NCI-H1694 treated with DMSO at 0.1 percent for 48 hours (cell line): Measurements from ENCODE around the gene HOXA5.

Experiments
- DNase-seq: peaks from one replicate; lab custom pipeline; 2025; lab: John Stamatoyannopoulos, UW

HOXA5 gene

GRCh38 chr7:27143023-27143949 lies at the start of gene HOXA5:
HOXA5 (minus strand) TSS chr7:27143681; CDS start chr7:27143607, 74 bp downstream.
- DNase-seq, result no peak

- no peak for DNase-seq
These were observed 49.3 kb upstream of the HOXA5 start for GRCh38 chr7:27192546-27193334.

DNA sequence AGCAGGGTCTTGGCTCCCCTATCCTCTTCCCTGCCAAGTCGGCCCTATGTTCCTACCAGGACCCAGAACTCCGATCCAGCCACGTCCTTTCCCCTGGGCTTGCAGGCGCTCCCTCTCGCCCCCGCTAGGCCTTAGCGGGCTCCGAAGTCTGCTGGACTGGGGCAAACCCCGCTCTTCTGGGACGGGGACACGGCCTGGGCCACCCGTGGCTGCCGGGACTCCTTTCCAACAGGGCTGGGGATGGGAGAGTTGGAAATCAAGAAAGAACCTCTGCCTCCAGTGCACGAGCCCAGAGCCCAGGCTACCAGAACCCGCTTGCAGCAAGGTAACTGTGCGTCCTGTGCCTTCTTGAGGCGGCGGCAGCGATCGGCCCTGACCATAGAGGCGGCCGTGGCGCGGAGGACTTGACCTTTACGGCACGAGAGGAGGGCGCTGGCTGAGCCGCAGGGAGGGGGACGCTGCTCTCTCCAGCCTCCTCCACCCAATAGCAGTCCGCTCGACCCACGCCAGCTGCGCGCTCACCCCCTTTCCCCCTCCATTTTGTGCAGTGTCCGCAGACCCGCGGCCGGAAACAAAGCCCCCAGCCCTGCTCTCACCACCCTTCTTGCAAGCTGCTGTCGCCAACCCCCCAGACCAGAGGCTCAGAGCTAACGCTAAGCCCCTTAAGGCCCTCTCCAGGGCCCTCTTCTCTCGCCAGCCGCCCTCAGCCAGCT lies 48.5 kb upstream of the HOXA5 start:
- no peak for DNase-seq

DNA sequence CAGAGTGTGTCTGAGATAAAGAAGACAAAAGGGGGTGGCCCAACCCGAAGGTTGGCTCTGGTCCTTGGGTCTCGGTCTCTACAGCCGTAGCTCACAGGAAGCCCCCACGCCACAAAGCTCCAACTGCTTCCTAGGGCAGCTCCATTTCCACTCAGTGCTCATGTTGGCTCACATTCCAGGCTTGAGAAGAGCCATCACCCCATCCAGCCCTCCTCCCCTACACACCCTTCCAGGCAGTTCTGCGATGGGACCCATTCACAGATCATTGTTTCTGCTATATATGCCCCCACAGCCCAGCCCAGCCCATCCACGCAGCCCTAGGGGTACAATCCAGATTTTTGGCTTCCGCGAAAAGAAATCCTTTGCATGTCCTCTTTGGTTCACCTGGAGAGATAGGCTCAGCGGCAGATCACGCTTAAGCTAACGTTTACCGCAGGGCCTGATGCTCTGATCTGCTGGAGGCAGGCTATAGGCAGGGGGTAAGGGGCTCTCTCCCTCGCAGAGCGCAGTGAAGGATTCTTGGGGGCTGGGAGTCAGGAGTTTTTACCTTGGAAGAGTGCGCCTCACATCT lies 47.8 kb upstream of the HOXA5 start:
- DNase-seq, result no peak

GRCh38 chr7:27189997-27190748 lies 46.7 kb upstream of the HOXA5 start:
- DNase-seq, result no peak

DNA sequence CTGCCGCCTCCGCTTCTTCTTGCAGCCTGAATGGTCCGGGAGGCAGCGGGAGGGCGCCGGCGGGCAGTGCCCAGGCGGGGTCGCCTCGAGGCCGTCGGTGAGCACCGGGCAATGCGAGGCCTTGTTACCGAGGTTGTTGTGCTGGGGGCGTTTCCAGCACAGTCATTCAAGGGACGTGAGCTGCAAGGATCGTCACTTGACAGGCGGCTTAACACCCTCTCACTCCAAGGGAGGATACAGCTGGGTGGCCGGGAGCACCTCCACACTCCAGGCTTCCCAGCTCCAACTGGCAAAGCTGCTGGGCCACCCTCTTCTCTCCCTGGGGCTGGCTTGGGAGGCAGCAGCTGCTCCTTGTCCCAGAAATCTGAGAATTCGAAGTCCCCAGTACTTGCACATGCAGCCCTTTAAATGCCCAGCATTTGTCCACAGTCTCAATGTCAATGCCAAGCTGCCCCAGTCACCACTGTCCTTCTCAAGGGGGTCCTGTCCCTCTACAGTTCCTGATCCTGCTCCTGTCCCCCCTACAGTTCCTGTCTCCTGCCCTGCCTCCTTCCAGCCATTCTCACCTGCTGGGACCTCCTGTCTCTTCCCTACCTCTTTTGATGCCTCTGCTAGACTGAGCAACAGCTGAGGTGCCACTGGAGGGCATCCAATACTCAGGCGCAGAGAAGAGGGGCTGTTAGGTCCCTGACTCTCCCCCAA lies 46.0 kb upstream of the HOXA5 start:
- DNase-seq, result no peak

GRCh38 chr7:27188386-27189294 lies 45.2 kb upstream of the HOXA5 start:
- no peak for DNase-seq

DNA sequence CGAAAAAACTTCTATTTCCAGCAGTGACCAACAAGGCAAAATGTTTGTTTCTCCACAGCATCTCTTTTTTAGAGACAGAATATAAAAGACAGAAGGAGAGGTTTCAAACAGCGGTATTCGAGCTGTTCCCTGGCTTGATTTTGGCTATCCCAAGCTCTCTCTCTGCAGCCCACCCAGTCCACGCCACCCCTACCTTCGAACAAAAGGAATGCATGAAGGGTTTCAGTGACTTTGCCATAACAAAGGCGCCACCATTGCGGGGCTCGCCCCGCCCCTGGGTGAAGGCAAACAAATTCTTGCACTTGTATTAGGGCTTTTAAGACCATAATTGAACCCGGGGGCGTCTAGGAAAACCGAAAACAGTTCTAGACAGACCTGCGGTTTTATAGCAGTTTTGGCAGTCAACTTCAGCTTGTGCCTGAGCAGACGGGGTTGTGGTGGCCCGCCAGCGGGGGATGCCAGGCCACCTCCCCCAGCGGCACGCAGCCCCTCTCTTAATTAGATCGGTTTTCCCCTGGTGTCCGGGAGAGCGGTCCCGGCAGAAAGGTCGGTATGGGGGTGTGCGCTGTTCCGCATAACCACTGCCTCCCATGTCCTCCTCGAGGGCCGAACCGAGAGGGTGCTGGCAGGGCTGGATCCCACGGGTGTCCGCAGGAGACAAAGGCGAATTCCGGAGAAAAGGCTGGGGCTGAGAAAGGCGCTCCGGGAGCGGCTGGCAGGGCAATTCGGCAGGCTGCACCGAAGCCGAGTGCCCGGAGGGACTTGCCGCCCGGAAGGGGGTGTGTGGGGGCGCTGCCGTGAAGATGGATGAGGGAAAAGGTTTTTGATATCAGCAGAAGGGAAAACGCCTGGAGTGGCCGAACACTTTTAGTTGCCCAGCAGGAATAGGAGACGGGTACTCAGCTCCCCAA lies 44.2 kb upstream of the HOXA5 start:
- no peak for DNase-seq

DNA sequence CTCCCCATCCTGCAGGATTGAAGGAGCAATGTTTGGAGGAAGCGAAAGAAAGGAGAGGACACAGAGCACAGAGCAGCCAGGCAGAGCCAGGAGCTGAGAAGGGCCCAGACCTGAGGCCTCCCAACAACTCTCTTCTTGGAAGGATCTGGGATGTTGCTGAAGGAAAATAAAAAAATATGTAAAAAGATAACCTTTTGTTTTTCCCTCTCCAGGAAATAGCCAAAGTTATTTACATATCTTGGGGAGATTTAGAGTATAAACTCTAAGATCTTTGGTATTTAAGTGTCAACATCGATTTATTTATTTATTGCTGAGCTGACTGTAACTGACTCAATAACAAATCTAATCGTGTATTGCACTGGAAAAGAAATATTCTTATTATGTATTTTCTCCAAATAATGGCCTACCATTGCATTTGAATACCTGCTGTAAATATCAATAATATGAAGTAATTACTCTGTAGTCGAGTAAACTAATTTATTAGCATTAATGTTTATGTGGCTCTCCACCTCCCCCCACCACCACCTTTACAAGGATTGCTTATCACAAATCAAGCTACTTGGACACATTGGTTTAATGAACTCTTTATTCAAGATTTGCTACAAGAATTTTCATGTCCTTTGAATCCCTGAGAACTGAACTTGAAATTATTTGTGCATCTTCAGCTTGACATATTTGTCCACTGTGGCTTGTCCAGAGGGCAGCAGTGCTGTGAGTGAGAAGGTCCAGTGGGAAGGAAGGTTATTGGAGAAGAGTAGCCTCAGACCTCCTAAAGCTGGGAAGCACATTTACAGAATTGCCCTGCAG lies 43.4 kb upstream of the HOXA5 start:
- DNase-seq, result no peak

DNA sequence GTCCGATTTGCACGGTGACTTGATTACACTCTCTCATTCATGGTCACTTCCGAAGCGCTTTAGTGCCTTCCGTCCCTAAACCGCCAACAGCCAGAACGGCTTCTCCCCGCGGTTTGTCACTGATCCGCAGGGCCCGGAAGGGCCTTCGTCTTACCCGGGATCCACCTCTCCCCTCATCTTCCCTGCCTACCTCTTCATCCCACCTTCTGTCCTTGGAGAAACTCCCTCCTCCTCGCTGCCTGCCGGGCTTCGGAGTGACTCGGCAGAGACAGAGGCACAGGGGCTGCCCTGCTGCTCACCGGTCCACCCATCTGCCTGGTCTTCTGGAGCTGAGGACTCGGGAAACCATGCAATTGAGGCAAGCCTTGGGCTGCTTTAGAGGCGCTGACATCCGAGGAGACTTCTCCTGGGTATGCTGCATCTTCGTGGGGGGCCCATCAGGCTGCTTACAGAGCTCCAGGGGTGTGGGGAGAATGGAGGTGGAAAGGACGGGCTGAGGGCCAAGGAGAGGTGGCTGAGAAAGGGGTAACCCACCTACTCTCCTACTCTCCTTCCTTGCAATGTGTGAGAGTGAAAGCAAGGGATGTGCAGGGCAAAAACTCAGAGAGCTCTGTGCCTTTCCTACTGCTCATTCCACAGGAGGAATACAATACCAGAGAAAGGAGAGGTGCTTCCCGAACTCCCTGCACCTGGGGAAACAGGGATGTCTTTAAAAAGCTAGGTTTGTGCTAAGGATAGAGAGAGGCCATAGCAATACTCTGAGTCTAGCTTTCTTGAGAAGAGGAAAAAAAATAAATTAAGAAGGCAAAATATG lies 42.6 kb upstream of the HOXA5 start:
- DNase-seq, result no peak

DNA sequence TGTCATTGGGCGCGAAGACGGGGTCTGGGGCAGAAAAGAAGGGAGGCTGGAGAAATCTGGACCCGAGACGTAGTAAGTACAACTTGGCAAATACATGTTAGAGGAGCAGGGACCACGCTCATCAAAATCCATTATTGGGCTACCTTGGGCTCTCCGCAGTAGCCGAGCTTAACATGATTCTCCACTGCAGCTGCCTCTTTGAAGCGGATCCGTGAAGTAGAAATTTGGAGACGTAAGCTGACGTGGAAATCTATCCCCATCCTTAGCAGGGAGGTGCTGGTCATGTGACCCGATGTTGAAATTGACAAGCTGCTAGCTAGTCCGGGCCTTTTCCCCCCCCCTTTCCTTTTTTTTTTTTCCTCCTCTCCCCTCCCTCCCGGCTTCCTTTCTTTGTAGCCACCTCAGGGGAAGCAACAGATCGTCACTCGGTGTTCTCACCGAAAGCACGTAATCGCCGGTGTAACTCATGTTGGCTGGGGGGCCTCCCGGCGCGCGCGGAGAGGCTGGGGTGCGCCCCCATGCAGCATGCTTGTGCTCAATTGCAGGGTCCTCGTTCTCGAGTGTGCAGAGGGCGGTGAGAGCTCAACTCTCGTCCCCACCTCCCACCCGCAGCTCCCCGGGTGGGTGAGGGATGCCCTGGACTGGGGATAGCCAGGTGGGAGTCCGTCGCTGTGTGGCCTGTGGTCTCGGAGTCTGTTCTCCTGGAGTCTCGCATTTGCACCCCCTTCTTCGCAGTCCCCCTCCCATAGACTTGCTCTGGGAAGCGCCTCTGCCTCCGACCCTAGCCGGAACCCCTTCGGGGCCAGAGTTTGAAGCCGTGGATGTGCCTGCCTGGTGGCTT lies 41.8 kb upstream of the HOXA5 start, which contains the start of gene HOXA11:
Gene HOXA11, minus strand, starts transcription at position 220 of the 841 bp plus-strand sequence. Its CDS starts 88 bp downstream, at position 132.
- DNase-seq, result no peak

GRCh38 chr7:27184337-27185012 lies 41.0 kb upstream of the HOXA5 start:
- DNase-seq, result no peak

DNA sequence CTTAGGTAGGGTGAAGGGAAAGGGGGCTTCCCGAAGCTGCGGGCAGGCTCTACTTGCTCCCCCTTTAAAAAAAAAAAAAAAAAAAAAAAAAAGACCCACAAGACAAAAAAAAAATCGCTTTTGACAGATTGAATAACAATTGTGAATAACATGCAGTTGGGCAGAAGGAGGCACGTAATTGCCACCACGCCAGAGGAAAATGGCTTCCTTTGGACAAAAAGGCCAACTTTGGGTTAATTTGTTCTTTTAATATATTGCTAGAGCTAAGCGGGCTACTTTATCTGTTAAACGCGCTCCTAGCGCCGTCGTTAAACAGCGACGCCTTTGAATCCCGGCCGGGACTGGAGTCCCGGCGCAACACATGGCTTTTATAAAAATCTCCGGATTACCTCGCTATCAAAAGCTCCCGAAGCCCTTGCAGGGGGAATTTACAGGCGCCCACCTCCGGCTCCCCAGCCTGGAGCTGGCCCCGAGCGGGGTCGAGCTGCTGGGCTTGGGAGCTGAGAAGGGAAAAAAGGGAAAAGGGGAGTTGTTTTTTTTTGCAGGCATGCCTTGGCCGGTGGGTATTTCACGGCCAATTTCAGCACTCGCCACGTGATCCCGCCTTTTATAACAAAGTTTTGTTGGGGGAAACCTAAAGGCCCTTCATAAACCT lies 40.3 kb upstream of the HOXA5 start:
- no peak for DNase-seq

DNA sequence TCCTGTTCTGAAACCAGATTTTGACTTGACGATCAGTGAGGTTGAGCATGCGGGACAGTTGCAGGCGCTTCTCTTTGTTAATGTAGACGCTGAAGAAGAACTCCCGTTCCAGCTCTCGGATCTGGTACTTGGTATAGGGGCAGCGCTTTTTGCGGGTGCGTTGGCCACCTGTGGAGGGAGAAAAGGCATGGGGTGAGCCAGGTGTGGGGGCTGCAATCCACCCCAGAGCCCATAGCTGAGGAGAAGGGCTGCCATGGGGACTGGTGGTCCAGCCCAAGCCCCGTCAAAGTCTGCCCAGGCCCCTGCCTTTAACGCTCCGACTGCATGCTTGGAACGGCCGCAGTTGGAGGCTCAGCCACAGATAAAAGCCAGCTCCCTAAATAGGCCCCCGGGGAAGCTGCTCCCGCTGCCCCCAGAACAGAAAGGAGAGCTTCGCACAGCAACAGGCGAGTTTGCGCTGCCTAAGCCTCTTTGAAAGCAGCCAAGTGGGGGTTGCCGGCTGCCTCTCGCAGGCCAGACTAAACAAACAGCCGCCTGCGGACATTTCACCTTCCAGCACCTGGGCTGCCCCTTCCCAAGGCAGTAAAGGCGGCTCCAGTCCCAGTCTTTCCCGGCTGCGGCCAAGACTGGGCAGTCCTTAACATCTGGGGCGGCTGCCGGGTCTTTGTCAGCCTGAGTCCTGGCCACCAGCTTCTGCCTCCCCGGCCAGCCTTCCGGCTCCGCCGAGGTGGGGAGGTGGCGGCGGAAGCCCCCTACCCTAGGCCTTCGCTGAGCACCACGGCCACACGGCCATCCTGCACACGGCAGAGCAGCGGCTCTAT lies 39.6 kb upstream of the HOXA5 start:
- no peak for DNase-seq
